ENCODE measurements around the gene KIF22. TPM values are rescaled to one million over a fixed set of nuclear protein-coding genes. Genes with fewer than 3 reads are reported as not detected.

The KIF22 gene
- total RNA-seq, 1 donor from 2014 or later = 79.8 TPM

DNA sequence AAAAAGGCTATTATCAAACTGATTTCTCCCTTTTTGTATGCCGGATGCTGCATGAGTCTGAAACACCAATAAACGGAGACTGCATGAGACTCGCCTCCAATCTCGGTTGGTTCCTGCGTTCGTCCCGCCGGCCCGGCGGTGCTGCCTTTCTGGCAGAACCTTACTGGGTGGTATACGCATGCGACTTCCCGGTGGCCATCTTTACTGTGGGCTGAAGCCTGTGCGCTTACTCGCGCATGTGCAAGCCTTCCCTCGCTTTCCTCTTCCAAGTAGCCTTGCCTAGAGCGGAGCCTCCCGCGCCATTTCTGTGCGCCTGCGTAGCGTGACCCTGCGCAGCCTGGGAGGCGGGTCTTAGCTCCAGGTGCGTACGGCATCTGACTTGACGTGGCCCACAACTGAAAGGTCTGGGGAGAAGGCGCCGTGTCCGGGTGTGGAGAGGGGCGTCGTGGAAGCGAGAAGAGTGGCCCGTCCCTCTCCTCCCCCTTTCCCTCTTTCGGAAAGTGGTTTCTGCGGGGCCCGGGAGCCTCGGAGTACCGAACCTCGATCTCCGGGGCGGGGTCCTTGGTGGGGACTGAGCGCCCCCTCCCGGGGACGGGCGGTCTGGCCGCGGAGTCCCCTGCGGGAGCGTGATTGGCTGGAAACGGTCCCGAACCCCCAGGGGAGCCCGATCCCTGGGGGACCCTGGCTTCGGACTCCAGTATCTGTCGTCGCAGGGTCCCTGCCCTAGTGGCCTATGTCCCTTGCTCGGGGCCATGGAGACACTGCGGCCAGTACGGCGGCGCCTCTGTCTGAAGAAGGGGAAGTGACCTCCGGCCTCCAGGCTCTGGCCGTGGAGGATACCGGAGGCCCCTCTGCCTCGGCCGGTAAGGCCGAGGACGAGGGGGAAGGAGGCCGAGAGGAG, 25.5 kb downstream of the KIF22 start, which contains the start of gene PAGR1:
Gene PAGR1, plus strand, starts transcription at position 360 of the 901 bp plus-strand sequence. Its CDS starts 374 bp downstream, at position 734.
- peak within 1 kb of the TSS; percentile 96 for H3K27ac Mint-ChIP-seq
- peaks cover 14% of the 10 kb centered on the region for H3K27me3 Mint-ChIP-seq
- H3K9me3 Mint-ChIP-seq (ENCODE audit: low read depth) = no peaks in the 10 kb centered on the region
- H3K36me3 Mint-ChIP-seq (ENCODE audit: insufficient read depth) = peaks cover 15% of the 10 kb centered on the region
- H3K4me3 Mint-ChIP-seq (ENCODE audit: low read depth) = peak within 1 kb of the TSS; percentile 85
- TF ChIP-seq, protein P1, sequence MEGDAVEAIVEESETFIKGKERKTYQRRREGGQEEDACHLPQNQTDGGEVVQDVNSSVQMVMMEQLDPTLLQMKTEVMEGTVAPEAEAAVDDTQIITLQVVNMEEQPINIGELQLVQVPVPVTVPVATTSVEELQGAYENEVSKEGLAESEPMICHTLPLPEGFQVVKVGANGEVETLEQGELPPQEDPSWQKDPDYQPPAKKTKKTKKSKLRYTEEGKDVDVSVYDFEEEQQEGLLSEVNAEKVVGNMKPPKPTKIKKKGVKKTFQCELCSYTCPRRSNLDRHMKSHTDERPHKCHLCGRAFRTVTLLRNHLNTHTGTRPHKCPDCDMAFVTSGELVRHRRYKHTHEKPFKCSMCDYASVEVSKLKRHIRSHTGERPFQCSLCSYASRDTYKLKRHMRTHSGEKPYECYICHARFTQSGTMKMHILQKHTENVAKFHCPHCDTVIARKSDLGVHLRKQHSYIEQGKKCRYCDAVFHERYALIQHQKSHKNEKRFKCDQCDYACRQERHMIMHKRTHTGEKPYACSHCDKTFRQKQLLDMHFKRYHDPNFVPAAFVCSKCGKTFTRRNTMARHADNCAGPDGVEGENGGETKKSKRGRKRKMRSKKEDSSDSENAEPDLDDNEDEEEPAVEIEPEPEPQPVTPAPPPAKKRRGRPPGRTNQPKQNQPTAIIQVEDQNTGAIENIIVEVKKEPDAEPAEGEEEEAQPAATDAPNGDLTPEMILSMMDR (IDR thresholded peaks at IDR 0.05; ENCODE audit: unreplicated experiment) = peak; percentile 94
- DNase-seq (ENCODE audit: low spot score, unreplicated experiment) = peak; percentile 92
- peaks cover 38% of the 10 kb centered on the region for H3K4me1 Mint-ChIP-seq (ENCODE audit: low read depth)

DNA sequence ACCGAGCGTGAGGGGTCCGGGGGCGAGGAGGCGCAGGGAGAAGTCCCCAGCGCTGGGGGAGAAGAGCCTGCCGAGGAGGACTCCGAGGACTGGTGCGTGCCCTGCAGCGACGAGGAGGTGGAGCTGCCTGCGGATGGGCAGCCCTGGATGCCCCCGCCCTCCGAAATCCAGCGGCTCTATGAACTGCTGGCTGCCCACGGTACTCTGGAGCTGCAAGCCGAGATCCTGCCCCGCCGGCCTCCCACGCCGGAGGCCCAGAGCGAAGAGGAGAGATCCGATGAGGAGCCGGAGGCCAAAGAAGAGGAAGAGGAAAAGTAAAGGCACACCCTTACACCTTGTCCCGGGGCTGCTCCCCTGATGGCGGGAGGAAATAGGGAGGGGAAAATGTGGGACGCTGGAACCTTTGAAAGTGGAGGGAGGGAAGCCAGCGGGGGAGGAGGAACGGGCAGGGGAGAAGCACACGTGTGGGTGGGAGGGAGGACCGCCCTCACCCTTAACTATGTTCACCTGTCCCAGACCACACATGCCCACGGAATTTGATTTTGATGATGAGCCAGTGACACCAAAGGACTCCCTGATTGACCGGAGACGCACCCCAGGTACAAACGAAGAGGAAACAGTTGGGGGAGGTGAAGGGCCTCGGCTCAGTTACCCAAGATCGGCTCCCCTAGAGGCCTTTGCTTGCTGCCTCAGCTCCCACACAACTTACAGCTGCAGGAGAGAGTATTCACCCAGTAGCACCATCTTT, 26.3 kb downstream of the KIF22 start:
- H3K27ac Mint-ChIP-seq = peak overlapping the region; percentile 79
- no peak for DNase-seq (ENCODE audit: low spot score, unreplicated experiment)

DNA sequence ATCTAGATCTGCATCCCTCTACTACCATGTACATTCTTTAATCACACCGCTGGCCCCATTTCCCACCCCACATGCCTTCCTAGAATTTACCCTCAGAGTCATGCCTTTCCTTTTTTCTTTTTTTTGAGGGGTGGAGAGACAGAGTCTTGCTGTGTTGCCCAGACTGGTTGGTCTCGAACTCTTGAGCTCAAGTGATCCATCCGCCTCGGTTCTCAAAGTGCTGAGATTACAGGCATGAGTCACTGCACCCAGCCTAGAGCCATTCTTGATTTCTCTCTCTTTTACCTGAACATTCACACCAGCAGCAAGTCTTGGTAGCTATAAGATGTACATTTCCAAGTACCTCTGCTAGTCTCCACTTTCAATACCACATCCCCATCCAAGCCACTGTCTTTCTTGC, 27.5 kb downstream of the KIF22 start:
- Mint-ChIP-seq H3K27ac (no peak overlapping the region), H3K27me3 (peaks cover 11% of the 10 kb centered on the region), H3K4me1 (ENCODE audit: low read depth) (peaks cover 32% of the 10 kb centered on the region), H3K36me3 (ENCODE audit: insufficient read depth) (peaks cover 15% of the 10 kb centered on the region), H3K9me3 (ENCODE audit: low read depth) (no peaks in the 10 kb centered on the region), H3K4me3 (ENCODE audit: low read depth) (peak overlapping the region; percentile 54)
- TF ChIP-seq, protein P1 (IDR thresholded peaks at IDR 0.05; ENCODE audit: unreplicated experiment) = no peak
- no peak for DNase-seq (ENCODE audit: low spot score, unreplicated experiment)

More for the DNA sequence above, 26.3 kb downstream of the KIF22 start:
- peaks cover 15% of the 10 kb centered on the region for H3K36me3 Mint-ChIP-seq (ENCODE audit: insufficient read depth)
- peak overlapping the region; percentile 85 for H3K4me3 Mint-ChIP-seq (ENCODE audit: low read depth)
- TF ChIP-seq, protein P1 (IDR thresholded peaks at IDR 0.05; ENCODE audit: unreplicated experiment) = peak; percentile 13
- H3K4me1 Mint-ChIP-seq (ENCODE audit: low read depth) = peaks cover 33% of the 10 kb centered on the region
- H3K27me3 Mint-ChIP-seq = peaks cover 14% of the 10 kb centered on the region
- H3K9me3 Mint-ChIP-seq (ENCODE audit: low read depth) = no peaks in the 10 kb centered on the region

DNA sequence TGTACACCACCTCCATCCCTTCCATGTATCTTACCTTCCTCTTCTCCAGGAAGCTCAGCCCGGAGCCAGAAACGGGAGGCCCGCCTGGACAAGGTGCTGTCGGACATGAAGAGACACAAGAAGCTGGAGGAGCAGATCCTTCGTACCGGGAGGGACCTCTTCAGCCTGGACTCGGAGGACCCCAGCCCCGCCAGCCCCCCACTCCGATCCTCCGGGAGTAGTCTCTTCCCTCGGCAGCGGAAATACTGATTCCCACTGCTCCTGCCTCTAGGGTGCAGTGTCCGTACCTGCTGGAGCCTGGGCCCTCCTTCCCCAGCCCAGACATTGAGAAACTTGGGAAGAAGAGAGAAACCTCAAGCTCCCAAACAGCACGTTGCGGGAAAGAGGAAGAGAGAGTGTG, 29.0 kb downstream of the KIF22 start:
- Mint-ChIP-seq H3K27me3 (peaks cover 6% of the 10 kb centered on the region), H3K4me3 (ENCODE audit: low read depth) (peak overlapping the region; percentile 8), H3K4me1 (ENCODE audit: low read depth) (peaks cover 32% of the 10 kb centered on the region)

More for the DNA sequence above, 29.0 kb downstream of the KIF22 start:
- TF ChIP-seq, protein P1 (IDR thresholded peaks at IDR 0.05; ENCODE audit: unreplicated experiment) = no peak
- Mint-ChIP-seq H3K27ac (no peak overlapping the region), H3K9me3 (ENCODE audit: low read depth) (no peaks in the 10 kb centered on the region), H3K36me3 (ENCODE audit: insufficient read depth) (peaks cover 15% of the 10 kb centered on the region)
- no peak for DNase-seq (ENCODE audit: low spot score, unreplicated experiment)
